ENCODE data around the gene INPP5A.

DNA sequence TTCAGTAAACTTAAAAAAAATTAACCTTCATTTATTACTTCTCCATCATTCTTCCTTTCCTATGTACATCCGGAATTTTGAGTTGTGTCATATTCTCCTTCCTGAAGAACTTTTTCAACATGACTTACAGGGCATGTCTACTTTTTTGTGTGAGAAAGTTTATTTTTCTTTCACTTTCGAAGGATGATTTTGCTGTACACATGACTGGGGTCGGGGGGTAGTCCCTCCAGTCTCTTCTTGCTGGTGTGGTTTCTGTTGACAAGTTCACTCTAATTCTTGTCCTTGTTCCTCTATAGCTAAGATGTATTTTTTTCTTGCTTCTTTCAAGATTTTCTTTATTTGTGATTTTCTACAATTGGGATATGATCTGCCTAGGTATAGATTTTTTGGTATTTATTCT lies 55.8 kb downstream of the INPP5A start:
- TF ChIP-seq, protein P1, sequence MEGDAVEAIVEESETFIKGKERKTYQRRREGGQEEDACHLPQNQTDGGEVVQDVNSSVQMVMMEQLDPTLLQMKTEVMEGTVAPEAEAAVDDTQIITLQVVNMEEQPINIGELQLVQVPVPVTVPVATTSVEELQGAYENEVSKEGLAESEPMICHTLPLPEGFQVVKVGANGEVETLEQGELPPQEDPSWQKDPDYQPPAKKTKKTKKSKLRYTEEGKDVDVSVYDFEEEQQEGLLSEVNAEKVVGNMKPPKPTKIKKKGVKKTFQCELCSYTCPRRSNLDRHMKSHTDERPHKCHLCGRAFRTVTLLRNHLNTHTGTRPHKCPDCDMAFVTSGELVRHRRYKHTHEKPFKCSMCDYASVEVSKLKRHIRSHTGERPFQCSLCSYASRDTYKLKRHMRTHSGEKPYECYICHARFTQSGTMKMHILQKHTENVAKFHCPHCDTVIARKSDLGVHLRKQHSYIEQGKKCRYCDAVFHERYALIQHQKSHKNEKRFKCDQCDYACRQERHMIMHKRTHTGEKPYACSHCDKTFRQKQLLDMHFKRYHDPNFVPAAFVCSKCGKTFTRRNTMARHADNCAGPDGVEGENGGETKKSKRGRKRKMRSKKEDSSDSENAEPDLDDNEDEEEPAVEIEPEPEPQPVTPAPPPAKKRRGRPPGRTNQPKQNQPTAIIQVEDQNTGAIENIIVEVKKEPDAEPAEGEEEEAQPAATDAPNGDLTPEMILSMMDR (IDR thresholded peaks at IDR 0.05; ENCODE audit: insufficient read depth, low read length) = no peak
- no peak for TF ChIP-seq POLR2AphosphoS5 (IDR thresholded peaks at IDR 0.05; ENCODE audit: low read depth)
